Measurements from ENCODE around the gene INSC.

The INSC gene

GRCh38 chr11:15212876-15213275 is 98.2 kb downstream of the INSC start:
- TF ChIP-seq CTCF (IDR thresholded peaks at IDR 0.05; ENCODE audit: insufficient read depth, low read depth, low read length, missing control alignments): no peak
- H3K4me3 ChIP-seq (ENCODE audit: low read length): no peak overlapping the region
- peak; percentile 60 for DNase-seq (ENCODE audit: low read depth)

- peak; percentile 76 for DNase-seq (ENCODE audit: low read depth)
- no peak overlapping the region for H3K4me3 ChIP-seq (ENCODE audit: low read length)
- TF ChIP-seq CTCF (IDR thresholded peaks at IDR 0.05; ENCODE audit: insufficient read depth, low read depth, low read length, missing control alignments): no peak
Observed at GRCh38 chr11:15213471-15214231, 98.9 kb downstream of the INSC start.

- DNase-seq (ENCODE audit: low read depth): no peak
- no peak for TF ChIP-seq CTCF (IDR thresholded peaks at IDR 0.05; ENCODE audit: insufficient read depth, low read depth, low read length, missing control alignments)
- H3K4me3 ChIP-seq (ENCODE audit: low read length): no peak overlapping the region
Observed at GRCh38 chr11:15215005-15215404, 100.3 kb downstream of the INSC start.

- H3K4me3 ChIP-seq (ENCODE audit: low read length): no peak overlapping the region
- DNase-seq (ENCODE audit: low read depth): peak; percentile 17
- TF ChIP-seq CTCF (IDR thresholded peaks at IDR 0.05; ENCODE audit: insufficient read depth, low read depth, low read length, missing control alignments): peak; percentile 61
Observed at GRCh38 chr11:15216678-15217077, 102.0 kb downstream of the INSC start.

GRCh38 chr11:15217416-15217815 is 102.7 kb downstream of the INSC start:
- no peak overlapping the region for H3K4me3 ChIP-seq (ENCODE audit: low read length)
- no peak for TF ChIP-seq CTCF (IDR thresholded peaks at IDR 0.05; ENCODE audit: insufficient read depth, low read depth, low read length, missing control alignments)
- DNase-seq (ENCODE audit: low read depth): no peak

- H3K4me3 ChIP-seq (ENCODE audit: low read length): no peak overlapping the region
- no peak for DNase-seq (ENCODE audit: low read depth)
- TF ChIP-seq CTCF (IDR thresholded peaks at IDR 0.05; ENCODE audit: insufficient read depth, low read depth, low read length, missing control alignments): no peak
Observed at GRCh38 chr11:15222777-15223176, 108.1 kb downstream of the INSC start.

GRCh38 chr11:15223318-15223717 is 108.6 kb downstream of the INSC start:
- TF ChIP-seq CTCF (IDR thresholded peaks at IDR 0.05; ENCODE audit: insufficient read depth, low read depth, low read length, missing control alignments): no peak
- DNase-seq (ENCODE audit: low read depth): peak; percentile 34
- no peak overlapping the region for H3K4me3 ChIP-seq (ENCODE audit: low read length)

Measured in epithelial cell of esophagus (primary cell).